Measurements from ENCODE around the gene SUOX. TPM values are rescaled to one million over a fixed set of nuclear protein-coding genes. Genes with fewer than 3 reads are reported as not detected.
A peak's percentile ranks its signal among the peaks of the same experiment; 100 is the strongest.

The SUOX gene
- total RNA-seq, 3 donors from 2014 or later, result 24.6 to 30.2 (median 29.9) TPM

DNA sequence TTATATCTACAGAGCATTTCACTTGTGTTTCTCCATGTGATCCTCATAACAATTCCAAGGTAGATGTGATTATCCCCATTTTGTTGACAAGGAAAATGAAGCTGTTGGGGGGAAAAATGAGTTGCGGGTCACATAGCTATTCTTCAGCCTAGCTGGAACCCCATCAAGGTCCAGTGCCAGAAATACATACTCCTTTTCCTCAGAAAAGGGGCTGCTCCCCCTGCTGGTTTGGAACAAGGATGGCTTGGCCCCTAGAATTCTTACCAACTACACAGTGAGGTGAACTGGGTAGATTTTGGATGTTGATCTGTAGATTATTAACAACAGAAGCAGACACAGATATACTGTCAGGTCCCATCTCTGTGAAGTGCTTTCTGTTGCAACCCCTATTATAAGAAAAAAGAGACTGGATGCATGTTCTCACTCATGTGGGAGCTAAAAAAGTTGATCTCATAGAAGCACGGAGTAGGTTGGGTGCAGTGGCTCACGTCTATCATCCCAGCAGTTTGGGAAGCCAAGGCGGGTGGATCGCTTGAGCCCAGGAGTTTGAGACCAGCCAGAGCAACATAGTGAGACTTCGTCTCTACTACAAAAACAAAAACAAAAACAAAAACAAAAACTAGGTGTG, 32.7 kb downstream of the SUOX start:
- H3K36me3 ChIP-seq, result no peaks in the 10 kb centered on the region
- no peaks in the 10 kb centered on the region for H3K4me1 ChIP-seq
- intact Hi-C loops (cut with DNase I; ENCODE audit: low total_unique reads), result no loop called here
- no peak overlapping the region for H3K4me3 ChIP-seq
- no peak for DNase-seq (ENCODE audit: low spot score in 2 of 2)
- H3K27ac ChIP-seq, result peak overlapping the region in 1 of 2 donors; percentile 61
- H3K9me3 ChIP-seq, result no peaks in the 10 kb centered on the region
- TF ChIP-seq, protein P1, sequence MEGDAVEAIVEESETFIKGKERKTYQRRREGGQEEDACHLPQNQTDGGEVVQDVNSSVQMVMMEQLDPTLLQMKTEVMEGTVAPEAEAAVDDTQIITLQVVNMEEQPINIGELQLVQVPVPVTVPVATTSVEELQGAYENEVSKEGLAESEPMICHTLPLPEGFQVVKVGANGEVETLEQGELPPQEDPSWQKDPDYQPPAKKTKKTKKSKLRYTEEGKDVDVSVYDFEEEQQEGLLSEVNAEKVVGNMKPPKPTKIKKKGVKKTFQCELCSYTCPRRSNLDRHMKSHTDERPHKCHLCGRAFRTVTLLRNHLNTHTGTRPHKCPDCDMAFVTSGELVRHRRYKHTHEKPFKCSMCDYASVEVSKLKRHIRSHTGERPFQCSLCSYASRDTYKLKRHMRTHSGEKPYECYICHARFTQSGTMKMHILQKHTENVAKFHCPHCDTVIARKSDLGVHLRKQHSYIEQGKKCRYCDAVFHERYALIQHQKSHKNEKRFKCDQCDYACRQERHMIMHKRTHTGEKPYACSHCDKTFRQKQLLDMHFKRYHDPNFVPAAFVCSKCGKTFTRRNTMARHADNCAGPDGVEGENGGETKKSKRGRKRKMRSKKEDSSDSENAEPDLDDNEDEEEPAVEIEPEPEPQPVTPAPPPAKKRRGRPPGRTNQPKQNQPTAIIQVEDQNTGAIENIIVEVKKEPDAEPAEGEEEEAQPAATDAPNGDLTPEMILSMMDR (IDR thresholded peaks at IDR 0.05), result peak; percentile 49 to 61 (median 60)
- no peak for TF ChIP-seq POLR2AphosphoS5 (IDR thresholded peaks at IDR 0.05)
- H3K27me3 ChIP-seq, result no peaks in the 10 kb centered on the region

DNA sequence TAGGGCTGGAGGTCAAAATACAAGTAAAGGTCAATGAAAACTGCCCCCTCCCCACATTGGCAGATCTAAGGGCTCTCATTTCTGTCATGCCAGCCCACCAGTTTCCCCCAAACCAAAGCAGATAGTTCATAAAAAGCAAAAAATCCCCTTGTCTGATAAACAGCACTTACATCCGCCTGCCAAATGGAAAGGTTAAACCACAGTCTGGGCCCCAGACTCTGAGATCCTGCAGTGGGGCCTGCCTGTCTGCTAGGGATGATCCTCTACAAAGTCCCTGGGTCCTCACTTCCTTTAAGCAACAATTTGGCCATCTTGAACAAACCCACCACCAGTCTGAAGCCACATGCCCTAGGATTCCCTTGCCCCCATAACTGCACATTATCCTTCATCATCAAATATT, 34.9 kb downstream of the SUOX start:
- DNase-seq (ENCODE audit: low spot score in 2 of 2), result no peak
- Histone ChIP-seq H3K27ac (no peak overlapping the region), H3K4me1 (no peaks in the 10 kb centered on the region), H3K9me3 (no peaks in the 10 kb centered on the region), H3K36me3 (no peaks in the 10 kb centered on the region), H3K27me3 (no peaks in the 10 kb centered on the region), H3K4me3 (no peak overlapping the region)
- TF ChIP-seq, protein P1 (IDR thresholded peaks at IDR 0.05), result no peak
- TF ChIP-seq POLR2AphosphoS5 (IDR thresholded peaks at IDR 0.05) (no peak), POLR2A (IDR thresholded peaks at IDR 0.05) (no peak)
- intact Hi-C loops (cut with DNase I; ENCODE audit: low total_unique reads), result no loop called here

DNA sequence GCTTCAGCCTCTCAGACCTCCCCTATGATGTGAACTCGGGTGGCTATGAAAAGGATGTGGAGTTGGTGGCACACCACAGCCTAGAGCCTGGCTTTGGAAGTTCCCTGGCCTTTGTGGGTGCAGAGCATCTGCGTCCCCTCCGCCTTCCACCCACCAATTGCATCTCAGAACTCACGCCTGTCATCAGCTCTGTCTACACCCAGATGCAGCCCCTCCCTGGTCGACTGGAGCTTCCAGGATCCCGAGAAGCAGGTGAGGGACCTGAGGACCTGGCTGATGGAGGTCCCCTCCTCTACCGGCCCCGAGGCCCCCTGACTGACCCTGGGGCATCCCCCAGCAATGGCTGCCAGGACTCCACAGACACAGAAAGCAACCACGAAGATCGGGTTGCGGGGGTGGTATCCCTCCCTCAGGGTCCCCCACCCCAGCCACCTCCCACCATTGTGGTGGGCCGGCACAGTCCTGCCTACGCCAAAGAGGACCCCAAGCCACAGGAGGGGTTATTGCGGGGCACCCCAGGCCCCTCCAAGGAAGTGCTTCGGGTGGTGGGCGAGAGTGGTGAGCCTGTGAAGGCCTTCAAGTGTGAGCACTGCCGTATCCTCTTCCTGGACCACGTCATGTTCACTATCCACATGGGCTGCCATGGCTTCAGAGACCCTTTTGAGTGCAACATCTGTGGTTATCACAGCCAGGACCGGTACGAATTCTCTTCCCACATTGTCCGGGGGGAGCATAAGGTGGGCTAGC, 37.7 kb downstream of the SUOX start:
- Histone ChIP-seq H3K36me3 (no peaks in the 10 kb centered on the region), H3K4me1 (no peaks in the 10 kb centered on the region), H3K4me3 (no peak overlapping the region), H3K27me3 (no peaks in the 10 kb centered on the region), H3K9me3 (no peaks in the 10 kb centered on the region), H3K27ac (no peak overlapping the region)
- no peak for DNase-seq (ENCODE audit: low spot score in 2 of 2)
- TF ChIP-seq POLR2AphosphoS5 (IDR thresholded peaks at IDR 0.05) (no peak), POLR2A (IDR thresholded peaks at IDR 0.05) (no peak)
- TF ChIP-seq, protein P1 (IDR thresholded peaks at IDR 0.05), result no peak
- intact Hi-C loops (cut with DNase I; ENCODE audit: low total_unique reads), result no loop called here

DNA sequence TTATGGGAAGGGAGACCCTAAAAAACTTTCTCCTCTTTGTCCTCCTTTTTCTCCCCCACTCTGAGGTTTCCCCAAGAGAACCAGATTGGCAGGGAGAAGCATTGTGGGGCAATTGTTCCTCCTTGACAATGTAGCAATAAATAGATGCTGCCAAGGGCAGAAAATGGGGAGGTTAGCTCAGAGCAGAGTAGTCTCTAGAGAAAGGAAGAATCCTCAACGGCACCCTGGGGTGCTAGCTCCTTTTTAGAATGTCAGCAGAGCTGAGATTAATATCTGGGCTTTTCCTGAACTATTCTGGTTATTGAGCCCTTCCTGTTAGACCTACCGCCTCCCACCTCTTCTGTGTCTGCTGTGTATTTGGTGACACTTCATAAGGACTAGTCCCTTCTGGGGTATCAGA, 40.1 kb downstream of the SUOX start:
- Histone ChIP-seq H3K4me1 (no peaks in the 10 kb centered on the region), H3K4me3 (no peak overlapping the region), H3K36me3 (no peaks in the 10 kb centered on the region), H3K27ac (no peak overlapping the region), H3K27me3 (no peaks in the 10 kb centered on the region), H3K9me3 (no peaks in the 10 kb centered on the region)
- intact Hi-C loops (cut with DNase I; ENCODE audit: low total_unique reads), result no loop called here
- no peak for DNase-seq (ENCODE audit: low spot score in 2 of 2)
- no peak for TF ChIP-seq POLR2AphosphoS5 (IDR thresholded peaks at IDR 0.05)
- no peak for TF ChIP-seq POLR2A (IDR thresholded peaks at IDR 0.05)

DNA sequence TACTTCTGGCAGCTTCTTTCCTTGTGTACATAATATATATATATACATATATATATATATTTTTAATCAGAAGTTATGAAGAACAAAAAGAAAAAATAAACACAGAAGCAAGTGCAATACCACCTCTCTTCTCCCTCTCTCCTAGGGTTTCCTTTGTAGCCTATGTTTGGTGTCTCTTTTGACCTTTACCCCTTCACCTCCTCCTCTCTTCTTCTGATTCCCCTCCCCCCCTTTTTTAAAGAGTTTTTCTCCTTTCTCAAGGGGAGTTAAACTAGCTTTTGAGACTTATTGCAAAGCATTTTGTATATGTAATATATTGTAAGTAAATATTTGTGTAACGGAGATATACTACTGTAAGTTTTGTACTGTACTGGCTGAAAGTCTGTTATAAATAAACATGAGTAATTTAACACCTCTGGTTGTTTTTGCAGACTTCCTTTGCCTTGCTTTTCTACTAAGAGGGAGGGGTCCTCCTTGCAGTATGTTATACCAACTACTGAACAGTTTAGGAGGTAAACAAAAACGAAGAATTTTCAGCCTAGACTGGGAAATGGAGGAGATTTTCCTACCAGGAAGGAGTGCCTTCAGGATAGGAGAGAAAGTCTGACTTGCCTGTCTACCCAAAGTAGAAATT, 41.1 kb downstream of the SUOX start:
- H3K4me1 ChIP-seq, result peaks cover 3 to 7% of the 10 kb centered on the region in 2 donors
- intact Hi-C loops (cut with DNase I; ENCODE audit: low total_unique reads), result no loop called here
- no peak for DNase-seq (ENCODE audit: low spot score in 2 of 2)

More for the DNA sequence above, 41.1 kb downstream of the SUOX start:
- Histone ChIP-seq H3K36me3 (no peaks in the 10 kb centered on the region), H3K4me3 (no peak overlapping the region), H3K27me3 (no peaks in the 10 kb centered on the region), H3K9me3 (no peaks in the 10 kb centered on the region), H3K27ac (no peak overlapping the region)
- TF ChIP-seq, protein P1 (IDR thresholded peaks at IDR 0.05), result no peak
- TF ChIP-seq POLR2A (IDR thresholded peaks at IDR 0.05), result no peak
- no peak for TF ChIP-seq POLR2AphosphoS5 (IDR thresholded peaks at IDR 0.05)
